Osteocyte (in vitro differentiated cells): ENCODE results near the gene CDK2AP2. TPM values are rescaled to one million over a fixed set of nuclear protein-coding genes. Genes with fewer than 3 reads are reported as not detected.

Source experiments
- DNase-seq: peaks from one replicate; pipeline ENCODE4 v3.0.0; 2021; ENCODE audit warnings: mixed read lengths; ENCODE audit not compliant: unreplicated experiment; ENCODE audit errors: extremely low spot score
- H3K27ac Mint-ChIP-seq: one replicate; pipeline ENCODE4 v1.8.0; 2021; ENCODE audit warnings: mild to moderate bottlenecking, mixed read lengths; ENCODE audit not compliant: unreplicated experiment
- H3K27me3 Mint-ChIP-seq: one replicate; pipeline ENCODE4 v1.8.0; 2021; ENCODE audit warnings: mixed read lengths; ENCODE audit not compliant: unreplicated experiment
- H3K36me3 Mint-ChIP-seq: one replicate; pipeline ENCODE4 v1.8.0; 2021; ENCODE audit warnings: mixed read lengths; ENCODE audit not compliant: unreplicated experiment
- H3K4me1 Mint-ChIP-seq: one replicate; pipeline ENCODE4 v1.8.0; 2021; ENCODE audit warnings: mixed read lengths; ENCODE audit not compliant: unreplicated experiment
- H3K4me3 Mint-ChIP-seq: one replicate; pipeline ENCODE4 v1.8.0; 2021; ENCODE audit warnings: mild to moderate bottlenecking, moderate library complexity, mixed read lengths; ENCODE audit not compliant: unreplicated experiment
- H3K9me3 Mint-ChIP-seq: one replicate; pipeline ENCODE4 v1.8.0; 2021; ENCODE audit warnings: mixed read lengths; ENCODE audit not compliant: unreplicated experiment
- CTCF ChIP-seq: fragments of 200-600 bp; sonication (generic); IDR thresholded peaks from 2 replicates; pipeline ENCODE4 v1.5.0; 2021; ENCODE audit warnings: antibody characterized with exemption, mild to moderate bottlenecking, moderate library complexity
- total RNA-seq: library from RNA; stranded (reverse); gene quantifications from 2 replicates; pipeline ENCODE4 v1.2.1, GENCODE V29; 2021

CDK2AP2 gene
- total RNA-seq, 1 donor from 2014 or later, result 37.4 TPM

GRCh38 chr11:67500484-67500821 is 7.5 kb downstream of the CDK2AP2 start:
- no peak overlapping the region for H3K4me3 Mint-ChIP-seq
- no peak for TF ChIP-seq CTCF
- no peak overlapping the region for H3K27ac Mint-ChIP-seq
- peaks cover 7% of the 10 kb centered on the region for H3K36me3 Mint-ChIP-seq
- H3K9me3 Mint-ChIP-seq, result no peaks in the 10 kb centered on the region
- H3K4me1 Mint-ChIP-seq, result peaks cover 11% of the 10 kb centered on the region
- H3K27me3 Mint-ChIP-seq, result no peaks in the 10 kb centered on the region
- no peak for DNase-seq

GRCh38 chr11:67499808-67500483 is 8.0 kb downstream of the CDK2AP2 start:
- no peak for DNase-seq
- H3K4me3 Mint-ChIP-seq, result no peak overlapping the region
- H3K36me3 Mint-ChIP-seq, result peaks cover 7% of the 10 kb centered on the region
- TF ChIP-seq CTCF, result no peak
- peaks cover 10% of the 10 kb centered on the region for H3K4me1 Mint-ChIP-seq
- H3K27me3 Mint-ChIP-seq, result no peaks in the 10 kb centered on the region
- no peak overlapping the region for H3K27ac Mint-ChIP-seq
- no peaks in the 10 kb centered on the region for H3K9me3 Mint-ChIP-seq

GRCh38 chr11:67498544-67498972 is 9.4 kb downstream of the CDK2AP2 start:
- peaks cover 5% of the 10 kb centered on the region for H3K4me1 Mint-ChIP-seq
- TF ChIP-seq CTCF, result no peak
- no peak overlapping the region for H3K27ac Mint-ChIP-seq
- DNase-seq, result no peak
- H3K36me3 Mint-ChIP-seq, result peaks cover 7% of the 10 kb centered on the region
- H3K4me3 Mint-ChIP-seq, result no peak overlapping the region
- H3K27me3 Mint-ChIP-seq, result no peaks in the 10 kb centered on the region
- H3K9me3 Mint-ChIP-seq, result no peaks in the 10 kb centered on the region

GRCh38 chr11:67497656-67498291 is 10.2 kb downstream of the CDK2AP2 start:
- Mint-ChIP-seq H3K4me1 (no peaks in the 10 kb centered on the region), H3K27me3 (no peaks in the 10 kb centered on the region), H3K36me3 (peaks cover 7% of the 10 kb centered on the region), H3K9me3 (no peaks in the 10 kb centered on the region), H3K4me3 (no peak overlapping the region), H3K27ac (no peak overlapping the region)
- no peak for DNase-seq
- TF ChIP-seq CTCF, result no peak

- TF ChIP-seq CTCF, result no peak
- Mint-ChIP-seq H3K36me3 (peaks cover 5% of the 10 kb centered on the region), H3K9me3 (no peaks in the 10 kb centered on the region), H3K27me3 (no peaks in the 10 kb centered on the region), H3K4me3 (no peak overlapping the region), H3K27ac (no peak overlapping the region), H3K4me1 (no peaks in the 10 kb centered on the region)
- DNase-seq, result no peak
Observed at GRCh38 chr11:67496113-67496512, 11.8 kb downstream of the CDK2AP2 start.
